PC-9 (cell line): ENCODE measurements around the gene C1orf105.

Source experiments
- CTCF ChIP-seq: fragments of 200-600 bp; sonication (generic); conservative IDR thresholded peaks from 2 replicates; pipeline ENCODE4 v1.6.1; 2017; ENCODE audit warnings: mixed run types, antibody characterized with exemption, mild to moderate bottlenecking, moderate library complexity
- EZH2 ChIP-seq: fragments of 200-600 bp; sonication (generic); IDR thresholded peaks from 2 replicates; pipeline ENCODE4 v1.8.0; 2017; ENCODE audit warnings: antibody characterized with exemption, low read depth

GRCh38 chr1:172465617-172466016, 45.1 kb downstream of the C1orf105 start:
- TF ChIP-seq CTCF (no peak), EZH2 (no peak)
